Measurements from ENCODE around the gene TRAP1. TPM values are rescaled to one million over a fixed set of nuclear protein-coding genes. Genes with fewer than 3 reads are reported as not detected.

The TRAP1 gene
- total RNA-seq, 1 experiment from 2014 or later, result 232 TPM

GRCh38 chr16:3734758-3735221 lies 17.5 kb upstream of the TRAP1 start:
- intact Hi-C loops (cut with micrococcal nuclease; ENCODE audit: unreplicated experiment), result no loop called here
- CTCF ChIA-PET, result no interaction called here
- H3K27ac Mint-ChIP-seq (ENCODE audit: unreplicated experiment), result no peak overlapping the region
- H3K4me3 Mint-ChIP-seq (ENCODE audit: low read depth, unreplicated experiment), result no peak overlapping the region
- TF ChIP-seq CTCF (IDR thresholded peaks at IDR 0.05; ENCODE audit: unreplicated experiment), result no peak
- no peak for DNase-seq
- no TSS peak for BruUV-seq (replicated peaks)
- no peaks in the 10 kb centered on the region for H3K4me1 Mint-ChIP-seq (ENCODE audit: low read depth, unreplicated experiment)
- H3K27me3 Mint-ChIP-seq (ENCODE audit: unreplicated experiment), result no peaks in the 10 kb centered on the region
- no peaks in the 10 kb centered on the region for H3K9me3 Mint-ChIP-seq (ENCODE audit: low read depth, unreplicated experiment)
- peaks cover 64% of the 10 kb centered on the region for H3K36me3 Mint-ChIP-seq (ENCODE audit: insufficient read depth, unreplicated experiment)

- no peaks in the 10 kb centered on the region for H3K4me1 Mint-ChIP-seq (ENCODE audit: low read depth, unreplicated experiment)
- H3K4me3 Mint-ChIP-seq (ENCODE audit: low read depth, unreplicated experiment), result no peak overlapping the region
- no TSS peak for BruUV-seq (replicated peaks)
- no peaks in the 10 kb centered on the region for H3K9me3 Mint-ChIP-seq (ENCODE audit: low read depth, unreplicated experiment)
- H3K27me3 Mint-ChIP-seq (ENCODE audit: unreplicated experiment), result no peaks in the 10 kb centered on the region
- H3K36me3 Mint-ChIP-seq (ENCODE audit: insufficient read depth, unreplicated experiment), result peaks cover 64% of the 10 kb centered on the region
- TF ChIP-seq CTCF (IDR thresholded peaks at IDR 0.05; ENCODE audit: unreplicated experiment), result no peak
- no peak for DNase-seq
- intact Hi-C loops (cut with micrococcal nuclease; ENCODE audit: unreplicated experiment), result no loop called here
- CTCF ChIA-PET, result no interaction called here
- no peak overlapping the region for H3K27ac Mint-ChIP-seq (ENCODE audit: unreplicated experiment)
These were observed 16.9 kb upstream of the TRAP1 start for GRCh38 chr16:3734084-3734757.

DNA sequence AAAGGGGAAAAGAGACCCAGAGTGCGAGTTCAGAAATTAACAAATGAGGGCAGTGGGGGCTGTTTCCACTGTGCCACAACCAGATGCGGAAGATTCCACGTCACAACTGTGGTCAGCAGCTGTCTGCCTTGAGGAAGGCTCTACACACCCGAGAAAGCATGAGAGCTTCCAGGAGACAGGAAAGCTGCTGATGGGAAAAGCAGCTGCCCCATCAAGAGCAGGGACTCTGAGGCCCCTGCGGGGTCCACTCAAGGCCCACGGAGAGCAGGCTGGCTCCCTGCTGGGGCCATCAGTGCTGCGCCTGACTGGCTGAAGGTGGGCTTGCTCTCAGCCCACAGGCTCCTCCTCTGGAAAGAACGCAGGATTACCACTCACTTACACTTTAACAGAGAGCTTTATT lies 14.8 kb upstream of the TRAP1 start:
- BruUV-seq (replicated peaks), result no TSS peak
- CTCF ChIA-PET, result no interaction called here
- Mint-ChIP-seq H3K4me1 (ENCODE audit: low read depth, unreplicated experiment) (no peaks in the 10 kb centered on the region), H3K9me3 (ENCODE audit: low read depth, unreplicated experiment) (no peaks in the 10 kb centered on the region), H3K4me3 (ENCODE audit: low read depth, unreplicated experiment) (no peak overlapping the region), H3K27me3 (ENCODE audit: unreplicated experiment) (no peaks in the 10 kb centered on the region), H3K27ac (ENCODE audit: unreplicated experiment) (no peak overlapping the region), H3K36me3 (ENCODE audit: insufficient read depth, unreplicated experiment) (peaks cover 65% of the 10 kb centered on the region)
- TF ChIP-seq CTCF (IDR thresholded peaks at IDR 0.05; ENCODE audit: unreplicated experiment), result no peak
- intact Hi-C loops (cut with micrococcal nuclease; ENCODE audit: unreplicated experiment), result no loop called here
- no peak for DNase-seq

GRCh38 chr16:3731126-3731935 lies 14.0 kb upstream of the TRAP1 start:
- TF ChIP-seq CTCF (IDR thresholded peaks at IDR 0.05; ENCODE audit: unreplicated experiment), result no peak
- Mint-ChIP-seq H3K4me1 (ENCODE audit: low read depth, unreplicated experiment) (no peaks in the 10 kb centered on the region), H3K27me3 (ENCODE audit: unreplicated experiment) (no peaks in the 10 kb centered on the region), H3K27ac (ENCODE audit: unreplicated experiment) (no peak overlapping the region), H3K9me3 (ENCODE audit: low read depth, unreplicated experiment) (no peaks in the 10 kb centered on the region), H3K36me3 (ENCODE audit: insufficient read depth, unreplicated experiment) (peaks cover 57% of the 10 kb centered on the region), H3K4me3 (ENCODE audit: low read depth, unreplicated experiment) (no peak overlapping the region)
- intact Hi-C loops (cut with micrococcal nuclease; ENCODE audit: unreplicated experiment), result no loop called here
- CTCF ChIA-PET, result no interaction called here
- DNase-seq, result no peak
- no TSS peak for BruUV-seq (replicated peaks)

Data from Calu3 (cell line).